ENCODE data around the gene DONSON.

DNA sequence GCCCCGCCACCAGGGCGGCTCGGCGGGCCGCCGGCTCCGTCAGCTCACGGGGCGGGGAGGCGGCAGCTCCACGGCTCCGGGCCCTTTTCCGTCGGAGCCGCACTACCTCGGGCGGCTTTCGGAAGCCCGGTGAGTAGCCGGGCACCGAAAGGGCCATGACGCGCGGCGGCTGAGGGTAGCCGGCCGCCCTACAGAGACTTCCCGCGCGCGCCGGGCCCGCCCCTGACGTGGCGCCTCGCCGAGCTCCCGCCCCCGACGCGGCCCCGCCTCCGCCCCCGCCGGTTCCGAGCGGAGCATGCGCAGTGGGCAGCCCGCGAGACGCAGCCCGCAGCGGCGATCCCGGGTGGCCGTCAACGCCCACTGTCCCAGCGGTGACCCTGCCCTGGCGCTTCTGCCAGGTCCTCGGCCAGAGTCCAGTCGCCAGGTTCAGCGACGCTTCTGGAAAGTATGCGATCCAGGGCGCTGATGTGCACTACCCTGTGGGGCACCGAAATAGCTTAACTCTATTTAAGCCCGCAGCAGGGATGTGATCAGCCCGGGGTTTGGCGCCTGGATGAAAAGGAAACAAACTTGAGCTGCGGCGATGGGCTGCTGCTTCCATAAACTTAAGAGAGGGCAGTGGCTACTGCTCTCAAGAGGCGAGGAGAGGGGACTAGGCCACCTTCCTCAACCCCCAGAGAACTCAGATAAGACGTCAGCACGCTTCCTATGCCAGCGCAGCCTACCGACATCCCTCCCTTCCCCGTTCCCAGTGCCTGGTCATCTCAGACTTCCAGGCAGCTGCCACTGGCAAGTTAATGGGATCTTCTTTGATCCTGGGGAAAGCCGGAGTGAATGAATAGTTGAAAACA lies at the start of gene DONSON:
- TF ChIP-seq, protein P1, sequence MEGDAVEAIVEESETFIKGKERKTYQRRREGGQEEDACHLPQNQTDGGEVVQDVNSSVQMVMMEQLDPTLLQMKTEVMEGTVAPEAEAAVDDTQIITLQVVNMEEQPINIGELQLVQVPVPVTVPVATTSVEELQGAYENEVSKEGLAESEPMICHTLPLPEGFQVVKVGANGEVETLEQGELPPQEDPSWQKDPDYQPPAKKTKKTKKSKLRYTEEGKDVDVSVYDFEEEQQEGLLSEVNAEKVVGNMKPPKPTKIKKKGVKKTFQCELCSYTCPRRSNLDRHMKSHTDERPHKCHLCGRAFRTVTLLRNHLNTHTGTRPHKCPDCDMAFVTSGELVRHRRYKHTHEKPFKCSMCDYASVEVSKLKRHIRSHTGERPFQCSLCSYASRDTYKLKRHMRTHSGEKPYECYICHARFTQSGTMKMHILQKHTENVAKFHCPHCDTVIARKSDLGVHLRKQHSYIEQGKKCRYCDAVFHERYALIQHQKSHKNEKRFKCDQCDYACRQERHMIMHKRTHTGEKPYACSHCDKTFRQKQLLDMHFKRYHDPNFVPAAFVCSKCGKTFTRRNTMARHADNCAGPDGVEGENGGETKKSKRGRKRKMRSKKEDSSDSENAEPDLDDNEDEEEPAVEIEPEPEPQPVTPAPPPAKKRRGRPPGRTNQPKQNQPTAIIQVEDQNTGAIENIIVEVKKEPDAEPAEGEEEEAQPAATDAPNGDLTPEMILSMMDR (conservative IDR thresholded peaks at IDR 0.05; ENCODE audit: low read depth, low read length) = no peak
- TF ChIP-seq EZH2 (IDR thresholded peaks at IDR 0.05; ENCODE audit: borderline replicate concordance, low read depth, low read length, poor library complexity, severe bottlenecking) = no peak
